OCI-LY1 (cell line): ENCODE measurements around the gene MARCKSL1.

Experiments used
- CTCF ChIP-seq: fragments of 200-600 bp; sonication (generic), shearing (Covaris generic); IDR thresholded peaks from 2 replicates; pipeline ENCODE4 v1.5.1; 2017; ENCODE audit warnings: mild to moderate bottlenecking, antibody characterized with exemption, low read length, moderate library complexity, mixed read lengths
- EZH2 ChIP-seq: fragments of 200-600 bp; sonication (generic), shearing (Covaris generic); IDR thresholded peaks from 2 replicates; pipeline ENCODE4 v1.8.0; 2017; ENCODE audit warnings: borderline replicate concordance, mixed run types, mild to moderate bottlenecking, antibody characterized with exemption, low read length, moderate library complexity, mixed read lengths

GRCh38 chr1:32332290-32333079 lies 3.5 kb downstream of the MARCKSL1 start:
- TF ChIP-seq CTCF: no peak
- TF ChIP-seq EZH2: no peak
